ENCODE results near the gene ANKS1B. TPM values are rescaled to one million over a fixed set of nuclear protein-coding genes. Genes with fewer than 3 reads are reported as not detected.

The ANKS1B gene
- total and polyA plus RNA-seq, 2 of the 4 experiments (the other 2 are of a cell fraction): 0.17 to 0.18 TPM

GRCh38 chr12:98983647-98984046 lies 1001.1 kb downstream of the ANKS1B start:
- ChIA-PET POLR2A (ENCODE audit: unreplicated experiment) (no interaction called here), CTCF (interaction anchor here (0.5 to 1.4 kb wide), 2 partner anchors 15 to 59 kb away, joined by 3 to 6 read pairs; no protein-coding TSS in a partner anchor)
- H4K20me1 ChIP-seq (ENCODE audit: insufficient read depth, low read length): no peaks in the 10 kb centered on the region
- no peak overlapping the region for H3K56ac ChIP-seq (ENCODE audit: extremely low read depth, insufficient read depth, low read length)
- no peak overlapping the region for H3K18ac ChIP-seq (ENCODE audit: low read depth, low read length)
- H2BK20ac ChIP-seq (ENCODE audit: low read depth, low read length): no peak overlapping the region
- no peak for DNase-seq
- no peaks in the 10 kb centered on the region for H3K79me1 ChIP-seq (ENCODE audit: low read depth in 1 of 2, low read length in 2 of 2)
- no peaks in the 10 kb centered on the region for H3K9me3 ChIP-seq (ENCODE audit: control insufficient read depth, insufficient read depth, low read length)
- no peak overlapping the region for H3K4me3 ChIP-seq (ENCODE audit: insufficient read depth, low read depth, low read length)
- no peak overlapping the region for H3K4ac ChIP-seq (ENCODE audit: low read depth, low read length)
- H4K8ac ChIP-seq (ENCODE audit: low read depth in 2 of 2, low read length in 2 of 2): no peak overlapping the region
- no peaks in the 10 kb centered on the region for H3K27me3 ChIP-seq (ENCODE audit: control insufficient read depth, insufficient read depth, low read length)
- no peak overlapping the region for H2BK120ac ChIP-seq (ENCODE audit: low read depth, low read length)
- dilution Hi-C loops (cut with HindIII; ENCODE audit: low sequenced_read_pairs, unreplicated experiment) (no loop called here), in situ Hi-C loops (cut with MboI; ENCODE audit: low sequenced_read_pairs) (loop anchor here (25.0 kb wide), 1 partner anchor 421 kb away; no protein-coding TSS in a partner anchor), intact Hi-C loops (cut with micrococcal nuclease) (no loop called here)
- H3K4me1 ChIP-seq (ENCODE audit: control insufficient read depth, insufficient read depth, low read length): no peaks in the 10 kb centered on the region
- no peak overlapping the region for H3K4me2 ChIP-seq (ENCODE audit: low read depth, low read length)
- H2BK15ac ChIP-seq (ENCODE audit: low read depth, low read length): no peak overlapping the region
- H2AK5ac ChIP-seq (ENCODE audit: low read depth, low read length): no peak overlapping the region
- no TSS peak for BruUV-seq (replicated peaks)
- no CpG with 5 or more reads among the region's 1 CpG for WGBS, 2 experiments (ENCODE audit: extremely low coverage in 2 of 2, insufficient read length in 1 of 2)
- ATAC-seq (ENCODE audit: low read depth): no peak
- no peak overlapping the region for H3K9ac ChIP-seq (ENCODE audit: low read depth, low read length)
- H3K23ac ChIP-seq (ENCODE audit: low read depth, low read length): no peak overlapping the region
- no peak for TF ChIP-seq MAZ (IDR thresholded peaks at IDR 0.05; ENCODE audit: borderline replicate concordance, low read depth, low read length)
- TF ChIP-seq NFE2L2 (IDR thresholded peaks at IDR 0.05; ENCODE audit: low read depth, low read length): no peak
- TF ChIP-seq USF2 (IDR thresholded peaks at IDR 0.05; ENCODE audit: low read depth, low read length): no peak
- TF ChIP-seq RFX5 (IDR thresholded peaks at IDR 0.05; ENCODE audit: low read depth, low read length): no peak
- TF ChIP-seq RAD21 (IDR thresholded peaks at IDR 0.05; ENCODE audit: low read length): no peak
- no peak for TF ChIP-seq FOS (IDR thresholded peaks at IDR 0.05; ENCODE audit: low read depth, low read length)
- TF ChIP-seq SMC3 (IDR thresholded peaks at IDR 0.05; ENCODE audit: low read depth, low read length): no peak
- no peak for TF ChIP-seq MXI1 (IDR thresholded peaks at IDR 0.05; ENCODE audit: borderline replicate concordance, low read depth, low read length)
- no peak for TF ChIP-seq BHLHE40 (IDR thresholded peaks at IDR 0.05; ENCODE audit: low read depth, low read length)
- TF ChIP-seq CEBPB (IDR thresholded peaks at IDR 0.05; ENCODE audit: low read depth, low read length): no peak
- no peak for TF ChIP-seq MAFK (IDR thresholded peaks at IDR 0.05; ENCODE audit: low read depth, low read length)
- TF ChIP-seq CTCF (conservative IDR thresholded peaks at IDR 0.05; ENCODE audit: low read depth, low read length): no peak
- no peak for TF ChIP-seq POLR2A (IDR thresholded peaks at IDR 0.05; ENCODE audit: low read depth, low read length)
- TF ChIP-seq RCOR1 (IDR thresholded peaks at IDR 0.05; ENCODE audit: insufficient replicate concordance, low read length): no peak
- TF ChIP-seq CHD1 (IDR thresholded peaks at IDR 0.05; ENCODE audit: low read depth, low read length): no peak
- TF ChIP-seq ELK1 (IDR thresholded peaks at IDR 0.05; ENCODE audit: borderline replicate concordance, low read depth, low read length): no peak
- no peak overlapping the region for H3K27ac ChIP-seq (ENCODE audit: insufficient read depth, low read length)
- H3K14ac ChIP-seq (replicated peaks; ENCODE audit: low read depth, low read length): no peak overlapping the region
- no peak overlapping the region for H2AFZ ChIP-seq (replicated peaks; ENCODE audit: low read length, poor library complexity)
- no peak overlapping the region for H4K5ac ChIP-seq (ENCODE audit: low read depth, low read length)
- H2BK5ac ChIP-seq (ENCODE audit: low read depth, low read length, poor library complexity, severe bottlenecking): no peak overlapping the region
- H3K36me3 ChIP-seq (ENCODE audit: control insufficient read depth, insufficient read depth, low read length): no peaks in the 10 kb centered on the region
- no peak overlapping the region for H2AK9ac ChIP-seq (replicated peaks; ENCODE audit: low read depth, low read length, poor library complexity)
- no peaks in the 10 kb centered on the region for H3K9me1 ChIP-seq (ENCODE audit: insufficient read depth, low read length)
- no peak overlapping the region for H4K91ac ChIP-seq (ENCODE audit: insufficient read depth, low read depth, low read length)

Data from IMR-90 (cell line).